ENCODE measurements around the gene SPATA2L. TPM values are rescaled to one million over a fixed set of nuclear protein-coding genes. Genes with fewer than 3 reads are reported as not detected.

SPATA2L gene
- total and polyA plus RNA-seq, 2 of the 13 experiments (the other 11 are each of a cell fraction or from before 2014, with no cell fraction given), result 9.1 to 20.7 TPM

GRCh38 chr16:89700100-89700648 is 1.3 kb downstream of the SPATA2L start (continued):
- TF ChIP-seq ZNF281 (CRISPR knock-in tag; IDR thresholded peaks at IDR 0.05; ENCODE audit: borderline replicate concordance) (peak; percentile 79), KAT8 (CRISPR knock-in tag; IDR thresholded peaks at IDR 0.05) (peak; percentile 80), ZNF569 (CRISPR knock-in tag; IDR thresholded peaks at IDR 0.05; ENCODE audit: borderline replicate concordance) (no peak), CREB3 (CRISPR knock-in tag; IDR thresholded peaks at IDR 0.05) (no peak), ARHGAP35 (CRISPR knock-in tag; IDR thresholded peaks at IDR 0.05; ENCODE audit: borderline replicate concordance) (peak; percentile 63), ZNF576 (CRISPR knock-in tag; IDR thresholded peaks at IDR 0.05) (no peak), ZNF75D (CRISPR knock-in tag; IDR thresholded peaks at IDR 0.05; ENCODE audit: borderline replicate concordance) (no peak), ZSCAN29 (CRISPR knock-in tag; conservative IDR thresholded peaks at IDR 0.05) (peak; percentile 96), RARA (CRISPR knock-in tag; IDR thresholded peaks at IDR 0.05) (peak; percentile 57; the same call in 1 of the 2 replicates), RBM22 (optimal IDR thresholded peaks at IDR 0.05; ENCODE audit: low read length) (peak; percentile 99), MTF2 (CRISPR knock-in tag; IDR thresholded peaks at IDR 0.05; ENCODE audit: borderline replicate concordance) (no peak), ZNF790 (CRISPR knock-in tag; IDR thresholded peaks at IDR 0.05; ENCODE audit: borderline replicate concordance) (no peak), ZNF879 (CRISPR knock-in tag; IDR thresholded peaks at IDR 0.05) (no peak), MEIS2 (CRISPR knock-in tag; IDR thresholded peaks at IDR 0.05) (peak; percentile 75; the same call in 1 of the 2 replicates), KDM2A (CRISPR knock-in tag; IDR thresholded peaks at IDR 0.05; ENCODE audit: borderline replicate concordance, low read depth) (peak; percentile 87), RNF2 (conservative IDR thresholded peaks at IDR 0.05; ENCODE audit: low read depth) (no peak), ZNF709 (CRISPR knock-in tag; IDR thresholded peaks at IDR 0.05) (no peak; the same call in 1 of the 2 replicates), ZFP36 (IDR thresholded peaks at IDR 0.05; ENCODE audit: borderline replicate concordance, low read depth, low read length, partially characterized antibody) (no peak), ZNF678 (CRISPR knock-in tag; IDR thresholded peaks at IDR 0.05) (no peak), KDM1A (CRISPR knock-in tag; IDR thresholded peaks at IDR 0.05) (no peak)
- TF ChIP-seq, protein P1, sequence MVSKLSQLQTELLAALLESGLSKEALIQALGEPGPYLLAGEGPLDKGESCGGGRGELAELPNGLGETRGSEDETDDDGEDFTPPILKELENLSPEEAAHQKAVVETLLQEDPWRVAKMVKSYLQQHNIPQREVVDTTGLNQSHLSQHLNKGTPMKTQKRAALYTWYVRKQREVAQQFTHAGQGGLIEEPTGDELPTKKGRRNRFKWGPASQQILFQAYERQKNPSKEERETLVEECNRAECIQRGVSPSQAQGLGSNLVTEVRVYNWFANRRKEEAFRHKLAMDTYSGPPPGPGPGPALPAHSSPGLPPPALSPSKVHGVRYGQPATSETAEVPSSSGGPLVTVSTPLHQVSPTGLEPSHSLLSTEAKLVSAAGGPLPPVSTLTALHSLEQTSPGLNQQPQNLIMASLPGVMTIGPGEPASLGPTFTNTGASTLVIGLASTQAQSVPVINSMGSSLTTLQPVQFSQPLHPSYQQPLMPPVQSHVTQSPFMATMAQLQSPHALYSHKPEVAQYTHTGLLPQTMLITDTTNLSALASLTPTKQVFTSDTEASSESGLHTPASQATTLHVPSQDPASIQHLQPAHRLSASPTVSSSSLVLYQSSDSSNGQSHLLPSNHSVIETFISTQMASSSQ (IDR thresholded peaks at IDR 0.05; ENCODE audit: low read depth), result no peak
- TF ChIP-seq, protein P1 (CRISPR knock-in tag; IDR thresholded peaks at IDR 0.05; ENCODE audit: borderline replicate concordance), result peak; percentile 80; the same call in 1 of the 2 replicates
